WTC11 (cell line): Measurements from ENCODE around the gene GPATCH8.

Experiments
- ATF6 ChIP-seq: sonication (generic); formaldehyde crosslinking; IDR thresholded peaks from 2 replicates; pipeline ENCODE4 v1.8.1; 2023; ENCODE audit warnings: mild to moderate bottlenecking, missing genetic modification reagents
- CBFB ChIP-seq: sonication (generic); formaldehyde crosslinking; IDR thresholded peaks from 2 replicates; pipeline ENCODE4 v1.8.1; 2022; ENCODE audit warnings: mild to moderate bottlenecking, low read depth, missing genetic modification reagents
- HMGXB4 ChIP-seq: sonication (generic); formaldehyde crosslinking; IDR thresholded peaks from 2 replicates; pipeline ENCODE4 v1.8.1; 2023; ENCODE audit warnings: mild to moderate bottlenecking, moderate library complexity, missing genetic modification reagents
- JUN ChIP-seq: sonication (generic); formaldehyde crosslinking; IDR thresholded peaks from 2 replicates; pipeline ENCODE4 v1.8.0; 2023; ENCODE audit warnings: mild to moderate bottlenecking, missing genetic modification reagents
- NR1H2 ChIP-seq: sonication (generic); formaldehyde crosslinking; IDR thresholded peaks from 2 replicates; pipeline ENCODE4 v1.9.0; 2021; ENCODE audit warnings: mild to moderate bottlenecking, moderate library complexity, missing genetic modification reagents
- NR3C1 ChIP-seq: sonication (generic); formaldehyde crosslinking; conservative IDR thresholded peaks from 2 replicates; pipeline ENCODE4 v1.8.1; 2023; ENCODE audit warnings: low read depth, mild to moderate bottlenecking, missing genetic modification reagents
- RELA ChIP-seq: sonication (generic); formaldehyde crosslinking; IDR thresholded peaks from 2 replicates; pipeline ENCODE4 v1.8.1; 2022; ENCODE audit warnings: missing genetic modification reagents, mild to moderate bottlenecking, borderline replicate concordance
- SP1 ChIP-seq: sonication (generic); formaldehyde crosslinking; conservative IDR thresholded peaks from 2 replicates; pipeline ENCODE4 v1.8.1; 2022; ENCODE audit warnings: missing genetic modification reagents
- USF1 ChIP-seq: sonication (generic); formaldehyde crosslinking; IDR thresholded peaks from 2 replicates; pipeline ENCODE4 v1.8.0; 2022; ENCODE audit warnings: mild to moderate bottlenecking, missing genetic modification reagents
- ZBTB21 ChIP-seq: sonication (generic); formaldehyde crosslinking; IDR thresholded peaks from 2 replicates; pipeline ENCODE4 v1.8.1; 2023; ENCODE audit warnings: mild to moderate bottlenecking, missing genetic modification reagents, borderline replicate concordance
- TF ChIP-seq, protein P1 (sequence below): fragments of 200-600 bp; IDR thresholded peaks from 2 replicates; pipeline ENCODE4 v1.8.0; 2022; ENCODE audit warnings: antibody characterized with exemption
- TF ChIP-seq, protein P2 (sequence below): sonication (generic); formaldehyde crosslinking; IDR thresholded peaks from 2 replicates; pipeline ENCODE4 v1.8.0; 2022; ENCODE audit warnings: mild to moderate bottlenecking, missing genetic modification reagents

DNA sequence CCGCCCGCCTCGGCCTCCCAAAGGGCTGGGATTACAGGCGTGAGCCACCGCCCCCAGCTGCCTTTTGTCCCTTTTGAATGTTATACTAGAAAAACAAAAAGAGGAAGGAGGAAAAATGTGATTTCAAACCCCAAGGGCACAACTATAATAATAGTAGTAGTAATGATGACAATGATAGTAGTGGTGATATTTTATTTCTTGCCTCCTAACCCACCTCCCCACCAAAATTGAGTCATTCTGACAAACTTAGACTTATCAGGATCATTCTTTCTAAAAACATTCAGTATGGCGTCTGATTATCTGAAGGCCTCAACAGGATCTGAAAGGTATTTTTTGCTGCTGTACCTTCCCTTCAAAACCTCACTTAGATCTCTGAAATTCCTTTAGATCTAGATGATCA is 13.6 kb downstream of the GPATCH8 start:
- TF ChIP-seq, protein P1, sequence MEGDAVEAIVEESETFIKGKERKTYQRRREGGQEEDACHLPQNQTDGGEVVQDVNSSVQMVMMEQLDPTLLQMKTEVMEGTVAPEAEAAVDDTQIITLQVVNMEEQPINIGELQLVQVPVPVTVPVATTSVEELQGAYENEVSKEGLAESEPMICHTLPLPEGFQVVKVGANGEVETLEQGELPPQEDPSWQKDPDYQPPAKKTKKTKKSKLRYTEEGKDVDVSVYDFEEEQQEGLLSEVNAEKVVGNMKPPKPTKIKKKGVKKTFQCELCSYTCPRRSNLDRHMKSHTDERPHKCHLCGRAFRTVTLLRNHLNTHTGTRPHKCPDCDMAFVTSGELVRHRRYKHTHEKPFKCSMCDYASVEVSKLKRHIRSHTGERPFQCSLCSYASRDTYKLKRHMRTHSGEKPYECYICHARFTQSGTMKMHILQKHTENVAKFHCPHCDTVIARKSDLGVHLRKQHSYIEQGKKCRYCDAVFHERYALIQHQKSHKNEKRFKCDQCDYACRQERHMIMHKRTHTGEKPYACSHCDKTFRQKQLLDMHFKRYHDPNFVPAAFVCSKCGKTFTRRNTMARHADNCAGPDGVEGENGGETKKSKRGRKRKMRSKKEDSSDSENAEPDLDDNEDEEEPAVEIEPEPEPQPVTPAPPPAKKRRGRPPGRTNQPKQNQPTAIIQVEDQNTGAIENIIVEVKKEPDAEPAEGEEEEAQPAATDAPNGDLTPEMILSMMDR: no peak
- no peak for TF ChIP-seq CBFB (CRISPR knock-in tag)
- no peak for TF ChIP-seq HMGXB4
- TF ChIP-seq ZBTB21 (CRISPR knock-in tag): no peak
- no peak for TF ChIP-seq RELA (CRISPR knock-in tag)
- TF ChIP-seq ATF6: no peak
- TF ChIP-seq, protein P2, sequence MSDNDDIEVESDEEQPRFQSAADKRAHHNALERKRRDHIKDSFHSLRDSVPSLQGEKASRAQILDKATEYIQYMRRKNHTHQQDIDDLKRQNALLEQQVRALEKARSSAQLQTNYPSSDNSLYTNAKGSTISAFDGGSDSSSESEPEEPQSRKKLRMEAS (CRISPR knock-in tag): no peak
- no peak for TF ChIP-seq JUN
- no peak for TF ChIP-seq USF1 (CRISPR knock-in tag)
- TF ChIP-seq SP1 (CRISPR knock-in tag): no peak
- no peak for TF ChIP-seq NR3C1 (CRISPR knock-in tag)
- no peak for TF ChIP-seq NR1H2
